ENCODE data around the gene AGPAT4.

Gene AGPAT4

DNA sequence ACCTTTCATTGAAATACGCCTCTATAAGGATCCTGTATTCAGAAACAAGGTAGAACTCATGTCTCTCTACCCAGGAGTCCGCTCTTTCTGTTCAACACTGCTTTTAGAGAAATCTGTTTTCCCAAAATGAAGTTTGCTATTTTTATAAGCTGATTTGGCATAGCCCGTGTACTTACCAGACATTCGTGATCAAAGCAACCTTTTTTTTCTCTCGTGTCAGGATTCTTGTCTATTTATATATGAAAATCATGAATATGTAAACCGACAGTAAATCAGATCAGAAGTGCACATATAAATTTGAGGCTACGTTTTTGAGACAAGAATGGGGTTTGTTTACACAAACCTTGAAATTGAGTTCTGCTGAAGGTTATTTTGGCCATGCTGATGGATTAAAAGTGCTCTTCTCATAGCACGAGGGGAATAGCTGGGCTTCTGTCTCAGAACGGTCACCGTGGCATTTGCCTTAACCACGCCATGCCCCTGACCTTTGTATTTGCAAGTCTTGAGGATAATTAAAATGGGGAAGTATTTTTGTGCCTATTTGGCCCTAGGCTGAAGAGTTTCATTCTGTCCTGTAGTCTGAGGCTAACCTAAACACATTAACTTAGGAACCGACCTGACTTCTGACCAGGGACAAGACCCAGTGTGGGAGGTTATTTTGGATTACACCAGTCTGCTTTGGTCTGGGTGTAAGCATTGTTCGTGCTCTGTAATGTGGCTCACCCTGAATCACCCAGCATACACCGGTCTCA is 163.7 kb downstream of the AGPAT4 start:
- Histone ChIP-seq H3K4me3 (ENCODE audit: low read length) (no peak overlapping the region), H3K36me3 (ENCODE audit: insufficient read depth, low read length) (peaks cover 63% of the 10 kb centered on the region), H3K4me2 (ENCODE audit: low read length) (no peak overlapping the region), H3K4me1 (ENCODE audit: control insufficient read depth, insufficient read depth, low read length) (peaks cover 21% of the 10 kb centered on the region), H3K27me3 (ENCODE audit: control insufficient read depth, insufficient read depth, low read length) (no peaks in the 10 kb centered on the region), H3K9me3 (replicated peaks; ENCODE audit: low read length) (no peaks in the 10 kb centered on the region), H3K9ac (ENCODE audit: low read depth, low read length) (no peak overlapping the region)

DNA sequence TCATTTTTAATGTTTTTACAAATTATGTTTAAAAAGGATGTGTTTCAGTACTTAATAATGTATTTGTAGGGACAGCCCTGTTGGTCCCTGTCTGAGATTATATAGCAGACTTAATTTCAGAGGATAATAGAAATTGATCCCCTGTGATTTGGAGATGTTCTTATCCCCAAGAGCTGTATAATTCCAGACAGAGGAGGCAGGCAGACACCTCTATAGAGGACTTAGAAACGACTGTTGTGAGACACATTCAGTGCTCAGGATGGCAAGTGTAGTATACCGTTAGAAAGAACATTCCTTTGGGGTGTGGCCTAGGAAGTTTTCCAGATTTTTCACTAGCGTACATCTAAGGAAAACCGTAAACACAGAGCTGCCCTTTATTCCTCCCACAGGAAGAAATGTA is 164.5 kb downstream of the AGPAT4 start:
- H3K9ac ChIP-seq (ENCODE audit: low read depth, low read length) = no peak overlapping the region
- H3K9me3 ChIP-seq (replicated peaks; ENCODE audit: low read length) = no peaks in the 10 kb centered on the region
- H3K27me3 ChIP-seq (ENCODE audit: control insufficient read depth, insufficient read depth, low read length) = no peaks in the 10 kb centered on the region
- no peak overlapping the region for H3K4me2 ChIP-seq (ENCODE audit: low read length)
- H3K4me1 ChIP-seq (ENCODE audit: control insufficient read depth, insufficient read depth, low read length) = peaks cover 28% of the 10 kb centered on the region
- peaks cover 60% of the 10 kb centered on the region for H3K36me3 ChIP-seq (ENCODE audit: insufficient read depth, low read length)
- H3K4me3 ChIP-seq (ENCODE audit: low read length) = no peak overlapping the region

DNA sequence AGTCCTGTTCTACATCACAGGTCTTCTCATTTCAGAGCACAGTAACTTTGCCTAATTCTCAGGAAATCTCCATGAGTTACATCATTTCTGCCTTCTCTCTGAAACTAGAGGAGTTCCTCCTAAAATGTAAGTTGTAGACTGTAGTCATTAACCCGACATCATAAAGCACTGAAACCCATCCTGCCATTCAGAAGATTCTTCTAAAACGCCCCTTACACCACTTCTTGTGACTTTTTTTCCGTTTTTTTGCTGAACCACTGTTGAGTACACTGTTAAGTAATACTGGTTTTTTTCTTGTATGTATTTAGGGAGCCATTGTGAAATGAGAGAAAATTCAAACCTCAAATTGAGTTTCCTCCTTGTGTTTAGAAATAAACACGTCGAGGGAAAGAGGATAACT is 164.9 kb downstream of the AGPAT4 start:
- Histone ChIP-seq H3K9me3 (replicated peaks; ENCODE audit: low read length) (no peaks in the 10 kb centered on the region), H3K4me2 (ENCODE audit: low read length) (no peak overlapping the region), H3K36me3 (ENCODE audit: insufficient read depth, low read length) (peaks cover 60% of the 10 kb centered on the region), H3K27me3 (ENCODE audit: control insufficient read depth, insufficient read depth, low read length) (no peaks in the 10 kb centered on the region), H3K4me1 (ENCODE audit: control insufficient read depth, insufficient read depth, low read length) (peaks cover 28% of the 10 kb centered on the region), H3K9ac (ENCODE audit: low read depth, low read length) (no peak overlapping the region), H3K4me3 (ENCODE audit: low read length) (no peak overlapping the region)

DNA sequence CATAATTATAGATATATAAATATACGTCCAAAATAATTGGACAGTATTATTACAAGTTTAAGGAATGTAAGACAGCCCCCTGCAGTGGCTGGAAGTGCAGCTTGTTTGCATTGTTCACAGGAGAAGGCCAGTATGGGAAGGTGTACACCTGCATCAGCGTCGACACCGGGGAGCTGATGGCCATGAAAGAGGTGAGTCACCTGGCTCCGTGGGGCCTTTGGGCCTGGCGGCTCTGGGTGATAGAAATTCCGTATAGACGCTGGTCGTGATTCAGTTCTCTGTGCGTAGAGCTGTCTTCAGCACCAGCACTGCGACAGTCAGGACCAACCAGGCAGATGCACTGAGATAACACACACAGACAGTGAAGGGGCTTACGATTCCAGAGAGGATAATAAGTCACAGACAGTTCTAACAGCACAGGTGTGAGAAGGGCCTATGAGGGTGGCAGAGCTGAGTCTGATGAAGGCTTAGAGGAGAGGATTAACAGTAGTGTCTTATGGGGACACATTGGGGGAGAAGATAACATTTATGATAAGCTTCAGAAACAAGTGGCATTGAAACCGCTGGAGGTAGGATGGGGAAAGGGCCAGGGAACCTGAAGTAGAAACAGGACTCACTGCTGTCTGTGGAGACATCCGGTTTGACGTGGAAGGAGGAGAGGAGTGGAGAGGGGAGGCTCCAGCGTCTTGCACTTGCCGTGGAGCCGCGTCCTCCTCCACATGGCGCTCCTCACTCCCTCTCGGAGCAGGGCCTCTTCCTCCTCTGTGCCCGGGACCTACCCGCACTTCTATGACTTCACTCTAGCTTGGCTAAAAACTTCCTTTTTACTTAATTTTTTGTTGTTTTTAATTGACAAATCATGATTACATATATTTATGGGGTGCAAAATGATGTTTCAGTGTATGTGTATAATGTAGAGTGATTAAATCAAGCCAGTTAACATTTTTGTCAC is 165.8 kb downstream of the AGPAT4 start:
- H3K4me2 ChIP-seq (ENCODE audit: low read length) = no peak overlapping the region
- H3K9ac ChIP-seq (ENCODE audit: low read depth, low read length) = no peak overlapping the region
- H3K27me3 ChIP-seq (ENCODE audit: control insufficient read depth, insufficient read depth, low read length) = no peaks in the 10 kb centered on the region
- H3K4me1 ChIP-seq (ENCODE audit: control insufficient read depth, insufficient read depth, low read length) = peaks cover 28% of the 10 kb centered on the region
- no peaks in the 10 kb centered on the region for H3K9me3 ChIP-seq (replicated peaks; ENCODE audit: low read length)
- no peak overlapping the region for H3K4me3 ChIP-seq (ENCODE audit: low read length)
- peaks cover 62% of the 10 kb centered on the region for H3K36me3 ChIP-seq (ENCODE audit: insufficient read depth, low read length)

DNA sequence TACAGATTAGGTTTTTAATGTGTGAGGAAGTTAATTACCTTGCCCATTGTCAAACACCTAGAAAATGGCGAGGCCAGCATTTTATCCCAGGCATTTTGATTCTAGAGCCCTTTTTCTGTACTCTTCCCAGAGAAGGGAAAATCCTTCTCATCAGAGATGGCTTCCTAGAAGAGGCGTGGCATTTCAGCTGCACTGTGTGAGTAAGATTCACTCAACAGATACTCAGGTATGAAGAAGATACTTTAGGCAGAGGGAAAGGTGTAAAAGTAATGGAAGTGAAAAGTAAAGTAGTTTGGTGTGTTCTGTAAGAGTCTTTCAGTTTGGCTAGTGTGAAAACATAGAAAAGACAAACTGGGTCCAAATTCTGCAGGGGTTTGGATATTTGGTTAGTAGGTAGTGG is 168.5 kb downstream of the AGPAT4 start:
- no peak overlapping the region for H3K9ac ChIP-seq (ENCODE audit: low read depth, low read length)

DNA sequence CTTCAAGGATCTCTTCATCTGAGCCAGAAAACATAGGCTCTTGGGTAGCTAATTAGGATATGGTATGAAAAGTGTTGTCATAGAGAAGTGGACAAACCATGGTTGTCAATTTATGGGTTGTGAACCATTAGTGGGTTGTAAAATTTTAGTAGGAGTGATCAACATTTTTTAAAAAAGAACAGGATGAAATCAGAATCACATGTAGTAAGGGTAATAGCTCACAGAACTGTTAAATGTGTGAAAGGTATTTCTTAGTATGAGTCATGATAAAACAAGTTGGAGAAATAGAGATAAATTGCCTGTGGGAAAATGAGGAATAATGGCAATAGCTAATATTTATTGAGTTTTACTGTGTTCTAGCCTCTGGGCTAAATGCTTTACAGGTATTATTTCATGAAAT is 168.9 kb downstream of the AGPAT4 start:
- Histone ChIP-seq H3K9ac (ENCODE audit: low read depth, low read length) (no peak overlapping the region), H3K4me3 (ENCODE audit: low read length) (no peak overlapping the region), H3K27me3 (ENCODE audit: control insufficient read depth, insufficient read depth, low read length) (no peaks in the 10 kb centered on the region), H3K9me3 (replicated peaks; ENCODE audit: low read length) (no peaks in the 10 kb centered on the region), H3K4me2 (ENCODE audit: low read length) (no peak overlapping the region), H3K36me3 (ENCODE audit: insufficient read depth, low read length) (peaks cover 46% of the 10 kb centered on the region), H3K4me1 (ENCODE audit: control insufficient read depth, insufficient read depth, low read length) (peaks cover 28% of the 10 kb centered on the region)

More for the DNA sequence above, 168.5 kb downstream of the AGPAT4 start:
- H3K36me3 ChIP-seq (ENCODE audit: insufficient read depth, low read length) = peaks cover 49% of the 10 kb centered on the region
- H3K9me3 ChIP-seq (replicated peaks; ENCODE audit: low read length) = no peaks in the 10 kb centered on the region
- H3K4me2 ChIP-seq (ENCODE audit: low read length) = no peak overlapping the region
- peaks cover 28% of the 10 kb centered on the region for H3K4me1 ChIP-seq (ENCODE audit: control insufficient read depth, insufficient read depth, low read length)
- H3K27me3 ChIP-seq (ENCODE audit: control insufficient read depth, insufficient read depth, low read length) = no peaks in the 10 kb centered on the region
- H3K4me3 ChIP-seq (ENCODE audit: low read length) = no peak overlapping the region

DNA sequence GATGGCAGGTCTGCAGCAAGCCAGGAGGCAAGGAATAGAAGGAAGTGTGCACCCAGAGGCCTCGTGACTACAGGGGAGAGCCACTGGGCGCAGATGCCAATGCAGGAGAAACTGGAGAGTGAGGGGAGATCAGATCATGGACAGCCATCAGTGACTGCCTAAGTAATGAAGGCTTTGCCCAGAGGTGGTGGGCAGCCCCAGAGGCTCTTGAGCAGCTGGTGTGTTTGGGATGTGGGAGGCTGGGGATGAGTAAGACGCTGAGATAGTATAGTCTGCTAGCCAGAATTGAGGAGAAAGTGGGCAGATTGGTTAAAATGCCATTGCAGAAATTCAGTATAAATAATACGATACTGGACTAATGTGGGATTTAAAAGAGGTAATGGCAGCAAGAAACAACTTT is 170.4 kb downstream of the AGPAT4 start:
- no peak overlapping the region for H3K4me3 ChIP-seq (ENCODE audit: low read length)
- no peaks in the 10 kb centered on the region for H3K27me3 ChIP-seq (ENCODE audit: control insufficient read depth, insufficient read depth, low read length)
- H3K9me3 ChIP-seq (replicated peaks; ENCODE audit: low read length) = no peaks in the 10 kb centered on the region
- peaks cover 28% of the 10 kb centered on the region for H3K4me1 ChIP-seq (ENCODE audit: control insufficient read depth, insufficient read depth, low read length)
- no peak overlapping the region for H3K9ac ChIP-seq (ENCODE audit: low read depth, low read length)
- H3K36me3 ChIP-seq (ENCODE audit: insufficient read depth, low read length) = peaks cover 39% of the 10 kb centered on the region
- H3K4me2 ChIP-seq (ENCODE audit: low read length) = no peak overlapping the region

DNA sequence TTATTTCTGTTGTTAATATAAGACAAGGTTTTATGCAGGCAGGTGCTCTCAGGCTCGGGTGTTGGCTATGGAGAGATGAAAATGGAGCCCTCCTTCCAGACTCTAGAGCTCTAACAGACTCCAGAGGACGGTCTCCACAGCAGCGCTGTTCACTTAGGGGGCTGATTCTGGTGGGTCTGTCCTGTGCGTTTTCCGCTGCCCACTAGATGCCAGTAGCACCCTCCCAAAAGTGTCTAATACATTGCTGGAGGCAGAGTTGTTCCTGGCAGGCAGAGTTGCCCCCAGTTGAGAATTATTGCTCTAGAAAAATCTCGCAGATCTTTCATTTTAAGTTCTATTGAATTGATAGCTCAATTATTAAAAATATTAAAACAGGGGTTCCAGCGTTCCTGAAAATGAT is 172.3 kb downstream of the AGPAT4 start:
- H3K36me3 ChIP-seq (ENCODE audit: insufficient read depth, low read length) = peaks cover 37% of the 10 kb centered on the region

DNA sequence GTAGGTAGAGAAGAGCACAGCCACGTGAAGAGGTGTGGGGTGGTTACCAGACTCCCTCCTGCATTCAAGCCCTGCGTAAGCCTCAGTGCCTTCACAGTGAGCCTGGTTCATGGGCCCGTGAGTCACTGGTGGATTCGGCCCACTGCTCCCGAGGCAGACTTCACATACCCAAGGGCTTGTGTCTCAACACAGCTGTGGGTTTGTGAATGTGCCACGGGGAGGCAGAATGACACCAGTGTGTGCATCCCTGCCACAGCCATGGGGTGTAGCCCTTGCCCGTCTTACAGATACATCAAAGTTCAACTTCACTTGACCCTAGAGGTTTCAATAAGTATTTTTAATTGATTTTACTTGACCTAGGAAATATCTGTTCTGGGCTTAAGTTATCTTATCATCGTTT is 173.8 kb downstream of the AGPAT4 start:
- Histone ChIP-seq H3K36me3 (ENCODE audit: insufficient read depth, low read length) (peaks cover 37% of the 10 kb centered on the region), H3K4me2 (ENCODE audit: low read length) (no peak overlapping the region), H3K4me3 (ENCODE audit: low read length) (no peak overlapping the region)

More for the DNA sequence above, 172.3 kb downstream of the AGPAT4 start:
- Histone ChIP-seq H3K9me3 (replicated peaks; ENCODE audit: low read length) (no peaks in the 10 kb centered on the region), H3K9ac (ENCODE audit: low read depth, low read length) (no peak overlapping the region), H3K4me1 (ENCODE audit: control insufficient read depth, insufficient read depth, low read length) (peaks cover 20% of the 10 kb centered on the region), H3K4me2 (ENCODE audit: low read length) (no peak overlapping the region), H3K4me3 (ENCODE audit: low read length) (no peak overlapping the region), H3K27me3 (ENCODE audit: control insufficient read depth, insufficient read depth, low read length) (no peaks in the 10 kb centered on the region)

DNA sequence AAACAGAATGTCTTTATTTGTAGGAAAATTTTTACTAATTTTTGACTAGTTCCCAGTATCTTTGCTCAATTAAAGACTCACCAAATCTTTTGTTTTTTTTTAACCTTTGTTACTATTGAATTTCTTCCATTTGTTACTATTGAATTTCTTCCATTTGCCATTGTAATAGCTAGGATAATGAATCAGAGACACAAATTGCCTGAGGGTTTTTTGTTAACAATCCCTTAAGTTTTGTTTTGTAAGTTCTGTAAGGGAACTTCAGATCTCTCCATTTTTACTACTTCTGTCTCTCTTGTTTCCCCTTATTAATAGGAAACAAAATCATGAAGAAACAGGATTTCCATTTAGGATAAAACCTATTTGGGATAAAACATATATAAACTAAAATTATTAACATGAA is 177.9 kb downstream of the AGPAT4 start:
- no peak overlapping the region for H3K4me2 ChIP-seq (ENCODE audit: low read length)
- no peak overlapping the region for H3K4me3 ChIP-seq (ENCODE audit: low read length)
- peaks cover 30% of the 10 kb centered on the region for H3K36me3 ChIP-seq (ENCODE audit: insufficient read depth, low read length)
- peaks cover 17% of the 10 kb centered on the region for H3K4me1 ChIP-seq (ENCODE audit: control insufficient read depth, insufficient read depth, low read length)
- no peaks in the 10 kb centered on the region for H3K9me3 ChIP-seq (replicated peaks; ENCODE audit: low read length)
- no peaks in the 10 kb centered on the region for H3K27me3 ChIP-seq (ENCODE audit: control insufficient read depth, insufficient read depth, low read length)
- no peak overlapping the region for H3K9ac ChIP-seq (ENCODE audit: low read depth, low read length)

More for the DNA sequence above, 173.8 kb downstream of the AGPAT4 start:
- peaks cover 6% of the 10 kb centered on the region for H3K4me1 ChIP-seq (ENCODE audit: control insufficient read depth, insufficient read depth, low read length)
- H3K9ac ChIP-seq (ENCODE audit: low read depth, low read length) = no peak overlapping the region
- H3K27me3 ChIP-seq (ENCODE audit: control insufficient read depth, insufficient read depth, low read length) = no peaks in the 10 kb centered on the region
- H3K9me3 ChIP-seq (replicated peaks; ENCODE audit: low read length) = no peaks in the 10 kb centered on the region

DNA sequence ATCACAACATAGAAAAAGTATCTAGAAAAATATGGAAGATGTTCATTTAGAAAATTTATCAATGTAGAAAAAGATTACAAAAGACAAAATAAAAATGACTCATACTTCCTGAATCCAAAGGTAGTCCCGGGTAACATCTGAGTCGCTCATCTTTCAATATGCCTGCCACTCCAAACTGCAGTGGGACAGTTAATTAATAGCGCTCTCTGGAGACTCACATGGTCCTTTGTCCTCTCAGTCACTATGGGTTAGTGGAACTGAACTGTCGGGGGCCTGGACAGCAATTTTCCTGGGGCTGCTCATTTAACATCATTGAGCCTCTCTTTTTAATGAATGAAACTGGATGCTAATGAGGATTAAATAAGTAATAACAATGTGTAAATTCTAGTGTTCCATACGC is 178.9 kb downstream of the AGPAT4 start:
- Histone ChIP-seq H3K9ac (ENCODE audit: low read depth, low read length) (no peak overlapping the region), H3K9me3 (replicated peaks; ENCODE audit: low read length) (no peaks in the 10 kb centered on the region), H3K36me3 (ENCODE audit: insufficient read depth, low read length) (peaks cover 28% of the 10 kb centered on the region), H3K4me1 (ENCODE audit: control insufficient read depth, insufficient read depth, low read length) (peaks cover 17% of the 10 kb centered on the region), H3K27me3 (ENCODE audit: control insufficient read depth, insufficient read depth, low read length) (no peaks in the 10 kb centered on the region), H3K4me2 (ENCODE audit: low read length) (no peak overlapping the region), H3K4me3 (ENCODE audit: low read length) (no peak overlapping the region)
